GM12864 (cell line): Measurements from ENCODE around the gene NPW.

ENCODE experiments used
- DNase-seq: peaks from one replicate; pipeline ENCODE4 v3.0.0-alpha.2; 2011; ENCODE audit warnings: low read depth
- H3K4me3 ChIP-seq: 2 replicates; pipeline ENCODE4 v1.5.1; 2011; ENCODE audit warnings: mild to moderate bottlenecking, low read depth, low read length, control low read depth
- TF ChIP-seq, protein P1 (sequence below): IDR thresholded peaks from 2 replicates; pipeline ENCODE4 v1.5.1; 2011; ENCODE audit warnings: low read depth, mild to moderate bottlenecking, moderate library complexity, low read length, control low read depth, inconsistent platforms; ENCODE audit errors: missing control alignments

NPW gene

DNA sequence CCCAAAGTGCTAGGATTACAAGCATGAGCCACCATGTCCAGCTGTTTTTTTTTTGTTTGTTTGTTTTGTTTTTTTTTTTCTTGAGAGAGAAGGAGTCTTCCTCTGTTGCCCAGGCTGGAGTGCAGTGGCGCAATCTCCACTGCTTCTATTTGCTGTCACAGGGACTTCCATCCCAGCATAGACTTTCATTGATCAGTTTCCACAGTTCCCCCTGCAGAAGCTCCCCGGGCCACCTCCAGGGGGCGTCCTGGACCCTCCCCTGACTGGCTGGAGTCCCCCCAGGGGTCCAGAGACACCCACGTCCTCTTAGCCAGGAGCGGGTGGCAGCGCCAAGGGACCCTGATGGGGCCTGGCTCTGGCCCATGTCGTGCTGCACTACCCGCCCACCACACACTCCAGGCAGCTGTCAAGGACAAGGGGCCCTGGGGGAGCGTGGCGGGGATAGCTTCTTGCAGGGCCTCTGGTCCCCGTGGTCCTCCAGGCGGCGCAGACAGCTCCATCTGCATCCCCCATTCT is 3.1 kb upstream of the NPW start:
- no peak for DNase-seq

DNA sequence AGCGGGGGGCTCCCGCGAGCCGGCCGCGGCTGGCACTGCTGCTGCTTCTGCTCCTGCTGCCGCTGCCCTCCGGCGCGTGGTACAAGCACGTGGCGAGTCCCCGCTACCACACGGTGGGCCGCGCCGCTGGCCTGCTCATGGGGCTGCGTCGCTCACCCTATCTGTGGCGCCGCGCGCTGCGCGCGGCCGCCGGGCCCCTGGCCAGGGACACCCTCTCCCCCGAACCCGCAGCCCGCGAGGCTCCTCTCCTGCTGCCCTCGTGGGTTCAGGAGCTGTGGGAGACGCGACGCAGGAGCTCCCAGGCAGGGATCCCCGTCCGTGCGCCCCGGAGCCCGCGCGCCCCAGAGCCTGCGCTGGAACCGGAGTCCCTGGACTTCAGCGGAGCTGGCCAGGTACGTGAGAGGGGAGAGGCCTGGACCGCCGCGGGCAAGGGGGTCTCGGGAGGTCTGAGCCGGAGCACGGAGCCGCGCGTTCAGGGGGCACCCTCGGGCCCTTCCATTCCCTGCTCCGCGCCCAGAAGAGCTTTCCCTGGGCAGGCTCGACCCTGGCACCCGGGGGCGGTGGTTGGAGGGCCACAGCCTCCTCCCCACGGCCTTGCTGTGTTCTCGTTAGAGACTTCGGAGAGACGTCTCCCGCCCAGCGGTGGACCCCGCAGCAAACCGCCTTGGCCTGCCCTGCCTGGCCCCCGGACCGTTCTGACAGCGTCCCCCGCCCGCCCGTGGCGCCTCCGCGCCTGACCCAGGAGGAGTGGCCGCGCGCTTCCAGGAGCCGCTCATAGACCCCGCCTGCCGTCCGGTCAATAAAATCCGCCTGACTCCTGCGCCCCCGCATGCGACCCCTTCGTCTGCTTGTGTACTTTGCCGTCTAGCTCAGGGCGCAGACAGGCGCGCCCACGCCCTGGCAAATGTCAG is 591 bp downstream of the NPW start:
- TF ChIP-seq, protein P1, sequence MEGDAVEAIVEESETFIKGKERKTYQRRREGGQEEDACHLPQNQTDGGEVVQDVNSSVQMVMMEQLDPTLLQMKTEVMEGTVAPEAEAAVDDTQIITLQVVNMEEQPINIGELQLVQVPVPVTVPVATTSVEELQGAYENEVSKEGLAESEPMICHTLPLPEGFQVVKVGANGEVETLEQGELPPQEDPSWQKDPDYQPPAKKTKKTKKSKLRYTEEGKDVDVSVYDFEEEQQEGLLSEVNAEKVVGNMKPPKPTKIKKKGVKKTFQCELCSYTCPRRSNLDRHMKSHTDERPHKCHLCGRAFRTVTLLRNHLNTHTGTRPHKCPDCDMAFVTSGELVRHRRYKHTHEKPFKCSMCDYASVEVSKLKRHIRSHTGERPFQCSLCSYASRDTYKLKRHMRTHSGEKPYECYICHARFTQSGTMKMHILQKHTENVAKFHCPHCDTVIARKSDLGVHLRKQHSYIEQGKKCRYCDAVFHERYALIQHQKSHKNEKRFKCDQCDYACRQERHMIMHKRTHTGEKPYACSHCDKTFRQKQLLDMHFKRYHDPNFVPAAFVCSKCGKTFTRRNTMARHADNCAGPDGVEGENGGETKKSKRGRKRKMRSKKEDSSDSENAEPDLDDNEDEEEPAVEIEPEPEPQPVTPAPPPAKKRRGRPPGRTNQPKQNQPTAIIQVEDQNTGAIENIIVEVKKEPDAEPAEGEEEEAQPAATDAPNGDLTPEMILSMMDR, result no peak
- DNase-seq, result no peak

More for the DNA sequence above, 3.1 kb upstream of the NPW start:
- TF ChIP-seq, protein P1, result peak; percentile 62
- H3K4me3 ChIP-seq, result no peak overlapping the region

DNA sequence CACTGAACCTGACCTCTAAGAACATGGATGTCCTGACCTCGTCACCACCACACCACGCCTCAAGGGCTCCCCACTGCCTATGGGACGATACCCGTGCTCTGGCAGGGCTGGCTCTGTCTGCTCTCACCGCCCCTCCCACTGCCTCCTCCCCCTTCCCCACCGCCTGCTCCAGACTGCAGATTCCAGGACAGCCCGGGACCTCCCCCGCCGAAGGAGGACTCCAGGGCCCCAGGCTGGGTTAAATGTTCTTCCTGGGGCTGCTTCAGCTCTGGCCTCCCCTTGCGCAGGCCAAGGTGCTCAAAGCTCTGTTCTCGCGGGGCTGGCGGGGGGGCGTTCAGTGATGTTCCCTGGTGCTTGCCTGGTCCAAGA is 3.1 kb downstream of the NPW start:
- TF ChIP-seq, protein P1, result no peak
- DNase-seq, result no peak
- H3K4me3 ChIP-seq, result peak overlapping the region; percentile 30

More for the DNA sequence above, 591 bp downstream of the NPW start:
- H3K4me3 ChIP-seq, result no peak overlapping the region

DNA sequence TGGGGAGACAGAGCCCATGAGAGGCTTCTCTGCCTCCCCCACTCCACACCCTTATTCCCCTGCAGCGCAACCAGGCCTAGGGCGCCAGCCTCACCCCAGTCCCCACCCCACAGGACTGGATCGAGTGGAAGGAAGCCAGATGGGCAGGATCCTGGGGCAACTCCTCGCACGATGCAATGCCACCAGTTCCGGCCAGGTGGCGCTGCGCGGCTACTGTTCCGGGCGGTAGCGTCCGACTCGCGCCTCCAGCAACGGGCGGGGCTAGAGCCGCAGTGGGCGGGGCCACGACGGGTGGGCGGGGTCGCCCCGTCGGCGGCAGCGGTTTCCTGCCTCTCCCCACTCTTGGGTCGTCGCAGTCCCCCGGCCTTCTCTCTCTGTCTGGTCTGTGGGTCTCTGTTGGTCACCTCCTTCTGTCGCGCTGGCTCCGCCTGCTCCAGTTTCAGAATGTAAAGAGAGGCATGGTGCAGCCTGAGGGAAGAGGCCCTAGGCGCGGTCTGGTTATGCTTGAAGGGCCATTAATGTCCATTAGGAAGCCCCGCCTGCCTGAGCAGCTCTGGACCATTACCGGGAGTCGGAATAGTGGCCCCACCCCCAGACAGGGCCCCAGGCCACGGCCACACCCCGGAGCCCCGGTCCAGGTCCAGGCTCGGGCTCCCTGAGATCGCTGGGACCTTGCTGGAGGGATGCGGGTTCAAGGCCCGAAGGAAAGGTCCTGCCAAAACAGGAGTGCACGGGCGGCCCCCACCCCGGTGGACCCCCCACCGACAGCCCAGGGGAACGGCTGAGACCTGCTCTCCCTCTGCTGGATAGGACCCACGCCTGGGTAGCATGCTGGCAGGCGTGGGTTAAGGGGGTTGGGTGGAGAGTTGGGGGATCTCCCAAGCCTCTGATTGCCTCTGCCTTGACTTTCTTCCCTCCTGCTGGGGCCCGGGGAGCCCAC is 3.8 kb downstream of the NPW start:
- peak overlapping the region; percentile 30 for H3K4me3 ChIP-seq

DNA sequence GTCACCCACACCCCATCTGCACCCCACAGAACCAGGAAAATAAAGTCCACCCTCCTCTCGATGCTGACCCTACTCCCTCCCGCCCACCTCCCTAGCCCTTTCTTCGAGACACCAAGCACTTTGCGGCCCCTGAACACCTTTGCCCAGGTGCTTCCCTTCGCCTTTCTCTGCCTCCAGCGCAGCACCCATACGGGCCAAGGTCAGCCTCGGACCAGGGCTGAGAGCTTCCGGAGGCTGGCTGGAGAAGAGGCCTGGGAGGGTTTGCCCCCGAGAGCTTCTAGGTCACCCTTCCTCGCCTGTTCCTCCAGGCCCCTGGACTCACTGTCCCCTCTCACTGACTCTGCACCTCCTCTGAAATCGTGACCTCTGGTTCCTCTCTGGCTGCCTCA is 4.4 kb downstream of the NPW start:
- TF ChIP-seq, protein P1, result no peak
- no peak for DNase-seq
- H3K4me3 ChIP-seq, result no peak overlapping the region

More for the DNA sequence above, 3.8 kb downstream of the NPW start:
- TF ChIP-seq, protein P1, result peak; percentile 97
- peak; percentile 45 for DNase-seq

DNA sequence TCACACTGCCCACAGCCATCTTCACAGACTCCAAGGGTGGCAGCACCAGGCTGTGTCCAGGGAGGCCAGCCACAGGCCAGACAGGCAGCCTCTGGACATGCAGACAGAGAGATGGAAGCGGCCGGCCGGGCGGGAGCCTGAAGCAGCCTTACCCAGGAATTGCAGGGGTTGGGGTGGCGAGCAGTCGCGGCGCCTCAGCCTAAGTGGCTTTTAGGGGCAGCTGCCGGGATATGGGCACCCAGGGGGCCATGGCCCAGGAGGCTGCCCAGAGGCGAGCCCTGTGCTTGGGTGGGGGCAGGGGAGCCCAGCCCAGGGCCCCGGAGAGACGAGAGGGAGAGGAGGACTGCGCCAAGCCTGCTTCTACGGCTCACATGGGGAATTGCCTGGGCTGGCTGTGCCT is 5.7 kb downstream of the NPW start:
- no peak for DNase-seq
- no peak overlapping the region for H3K4me3 ChIP-seq
- TF ChIP-seq, protein P1, result no peak
